Measurements from ENCODE around the gene ACAD10. TPM values are rescaled to one million over a fixed set of nuclear protein-coding genes. Genes with fewer than 3 reads are reported as not detected.

Gene ACAD10
- total RNA-seq, 1 experiment from 2014 or later: 29.1 TPM

- TF ChIP-seq TEAD4 (CRISPR knock-in tag; IDR thresholded peaks at IDR 0.05): no peak
- H3K27ac Mint-ChIP-seq: no peak overlapping the region
- ChIA-PET POLR2A (no interaction called here), CTCF (no interaction called here)
- DNase-seq (ENCODE audit: low spot score) (no peak), ATAC-seq (no peak)
- H3K4me1 Mint-ChIP-seq: peaks cover 26% of the 10 kb centered on the region
- H3K4me3 Mint-ChIP-seq: no peak overlapping the region
- peaks cover 23% of the 10 kb centered on the region for H3K36me3 Mint-ChIP-seq
- H3K27me3 Mint-ChIP-seq (ENCODE audit: low read depth): no peaks in the 10 kb centered on the region
- peaks cover 9% of the 10 kb centered on the region for H3K9me3 Mint-ChIP-seq
Observed at GRCh38 chr12:111777345-111778045, 91.6 kb downstream of the ACAD10 start.

- POLR2A ChIA-PET: no interaction called here
- CTCF ChIA-PET: no interaction called here
- Mint-ChIP-seq H3K27me3 (ENCODE audit: low read depth) (no peaks in the 10 kb centered on the region), H3K27ac (no peak overlapping the region), H3K4me3 (no peak overlapping the region), H3K4me1 (peaks cover 11% of the 10 kb centered on the region), H3K9me3 (peaks cover 9% of the 10 kb centered on the region), H3K36me3 (peaks cover 36% of the 10 kb centered on the region)
- TF ChIP-seq ZNF232 (CRISPR knock-in tag; IDR thresholded peaks at IDR 0.05): no peak
- no peak for TF ChIP-seq JAZF1 (CRISPR knock-in tag; IDR thresholded peaks at IDR 0.05)
- no peak for TF ChIP-seq FOXP1 (CRISPR knock-in tag; IDR thresholded peaks at IDR 0.05; ENCODE audit: borderline replicate concordance)
- TF ChIP-seq CTCF (IDR thresholded peaks at IDR 0.05): no peak
- TF ChIP-seq RELA (CRISPR knock-in tag; IDR thresholded peaks at IDR 0.05; ENCODE audit: borderline replicate concordance): no peak
- no peak for TF ChIP-seq GABPB1 (CRISPR knock-in tag; IDR thresholded peaks at IDR 0.05)
- no peak for TF ChIP-seq JUN (CRISPR knock-in tag; IDR thresholded peaks at IDR 0.05)
- TF ChIP-seq FOXK1 (CRISPR knock-in tag; IDR thresholded peaks at IDR 0.05): no peak
- no peak for TF ChIP-seq ZNF512 (CRISPR knock-in tag; IDR thresholded peaks at IDR 0.05; ENCODE audit: borderline replicate concordance)
- no peak for TF ChIP-seq IRF2 (CRISPR knock-in tag; IDR thresholded peaks at IDR 0.05; ENCODE audit: borderline replicate concordance, low read depth)
- TF ChIP-seq GTF2I (CRISPR knock-in tag; conservative IDR thresholded peaks at IDR 0.05): no peak
- no peak for TF ChIP-seq USF2 (CRISPR knock-in tag; IDR thresholded peaks at IDR 0.05)
- TF ChIP-seq SMAD3 (CRISPR knock-in tag; IDR thresholded peaks at IDR 0.05; ENCODE audit: borderline replicate concordance): no peak
- no peak for TF ChIP-seq ATF1 (CRISPR knock-in tag; IDR thresholded peaks at IDR 0.05)
- no peak for TF ChIP-seq ZSCAN18 (CRISPR knock-in tag; IDR thresholded peaks at IDR 0.05)
- TF ChIP-seq ZNF416 (CRISPR knock-in tag; IDR thresholded peaks at IDR 0.05): no peak
- DNase-seq (ENCODE audit: low spot score) (no peak), ATAC-seq (no peak)
Observed at GRCh38 chr12:111780166-111780565, 94.3 kb downstream of the ACAD10 start.

GRCh38 chr12:111780615-111781014, 94.8 kb downstream of the ACAD10 start:
- DNase-seq (ENCODE audit: low spot score) (no peak), ATAC-seq (no peak)
- H3K27me3 Mint-ChIP-seq (ENCODE audit: low read depth): no peaks in the 10 kb centered on the region
- CTCF ChIA-PET: no interaction called here
- H3K4me3 Mint-ChIP-seq: no peak overlapping the region
- H3K27ac Mint-ChIP-seq: peak overlapping the region; percentile 55; the same call in 1 of the 2 replicates
- TF ChIP-seq NFYB (CRISPR knock-in tag; conservative IDR thresholded peaks at IDR 0.05; ENCODE audit: low read depth): no peak
- peaks cover 35% of the 10 kb centered on the region for H3K36me3 Mint-ChIP-seq
- H3K9me3 Mint-ChIP-seq: peaks cover 7% of the 10 kb centered on the region
- peaks cover 6% of the 10 kb centered on the region for H3K4me1 Mint-ChIP-seq
- POLR2A ChIA-PET: no interaction called here
